CD14-positive monocyte (primary cell): ENCODE measurements around the gene MON2. TPM values are rescaled to one million over a fixed set of nuclear protein-coding genes. Genes with fewer than 3 reads are reported as not detected.

Experiments used
- DNase-seq, 3 donors: peaks; one replicate each; pipeline ENCODE4 v3.0.0-alpha.2; 2011 to 2022
- H2AFZ ChIP-seq: 2 replicates; pipeline ENCODE4 v1.6.0; 2012; ENCODE audit warnings: mild to moderate bottlenecking, low read depth, low read length, inconsistent platforms; ENCODE audit not compliant: insufficient read depth, poor library complexity, severe bottlenecking
- H3K27ac ChIP-seq, 2 donors: 1 replicate in 1 of 2; 2 replicates in 1 of 2; pipeline ENCODE4 v1.5.1; 2012 to 2013; ENCODE audit warnings: low read length in 2 of 2, control low read depth in 1 of 2, inconsistent platforms in 1 of 2, low read depth in 1 of 2, mild to moderate bottlenecking in 1 of 2
- H3K27me3 ChIP-seq, 2 donors: one replicate each; pipeline versions ENCODE4 v1.6.0 to v1.6.1; 2011 to 2013; ENCODE audit warnings: low read length in 2 of 2; ENCODE audit not compliant: control insufficient read depth in 2 of 2, insufficient read depth in 2 of 2
- H3K36me3 ChIP-seq, 2 donors: replicated peaks in 1 of 2; 1 replicate in 1 of 2; 2 replicates in 1 of 2; pipeline versions ENCODE4 v1.5.1 to v1.6.1; 2012 to 2013; ENCODE audit warnings: low read length in 2 of 2, control low read depth in 1 of 2, inconsistent platforms in 1 of 2, mild to moderate bottlenecking in 1 of 2; ENCODE audit not compliant: insufficient read depth in 2 of 2, control insufficient read depth in 1 of 2
- H3K4me1 ChIP-seq, 2 donors: 1 replicate in 1 of 2; 2 replicates in 1 of 2; pipeline versions ENCODE4 v1.5.1 to v1.6.1; 2012 to 2013; ENCODE audit warnings: low read length in 2 of 2, control low read depth in 1 of 2, inconsistent platforms in 1 of 2, mild to moderate bottlenecking in 1 of 2, moderate library complexity in 1 of 2; ENCODE audit not compliant: insufficient read depth in 2 of 2, control insufficient read depth in 1 of 2
- H3K4me2 ChIP-seq: replicated peaks from 2 replicates; pipeline ENCODE3; 2012; ENCODE audit warnings: low read length, moderate library complexity, mild to moderate bottlenecking; ENCODE audit not compliant: poor library complexity, severe bottlenecking; ENCODE audit errors: extremely low read depth
- H3K4me3 ChIP-seq, 3 experiments: fragments of 200-600 bp in 1 of 3; sonication (generic) in 1 of 3; replicated peaks in 1 of 3; 1 replicate in 2 of 3; 2 replicates in 1 of 3; pipeline ENCODE4 v1.5.1; 2011 to 2013; ENCODE audit warnings: low read length in 3 of 3, mild to moderate bottlenecking in 3 of 3, control low read depth in 2 of 3, low read depth in 2 of 3, inconsistent platforms in 1 of 3, moderate library complexity in 1 of 3
- H3K79me2 ChIP-seq: 2 replicates; pipeline ENCODE4 v1.6.0; 2012; ENCODE audit warnings: mild to moderate bottlenecking, control low read depth, inconsistent platforms, low read length, moderate library complexity; ENCODE audit not compliant: insufficient read depth
- H3K9ac ChIP-seq: 2 replicates; pipeline ENCODE4 v1.6.0; 2017; ENCODE audit warnings: low read length, mild to moderate bottlenecking; ENCODE audit not compliant: insufficient read depth, poor library complexity, severe bottlenecking
- H3K9me3 ChIP-seq, 2 donors: replicated peaks in 1 of 2; 1 replicate in 1 of 2; 2 replicates in 1 of 2; pipeline versions ENCODE4 v1.5.1 to v1.6.1; 2012 to 2013; ENCODE audit warnings: low read length in 2 of 2, control low read depth in 1 of 2; ENCODE audit not compliant: control insufficient read depth in 1 of 2, insufficient read depth in 1 of 2
- H4K20me1 ChIP-seq: 2 replicates; pipeline ENCODE4 v1.6.0; 2012; ENCODE audit warnings: mild to moderate bottlenecking, low read length, control low read depth, moderate library complexity; ENCODE audit not compliant: insufficient read depth
- H3K27ac Mint-ChIP-seq, 7 donors: one replicate each; pipeline ENCODE4 v1.8.0; 2020; ENCODE audit warnings: mild to moderate bottlenecking in 7 of 7, mixed read lengths in 7 of 7, moderate library complexity in 6 of 7, inconsistent platforms in 2 of 7
- H3K27me3 Mint-ChIP-seq, 3 donors: one replicate each; pipeline ENCODE4 v1.8.0; 2021 to 2022; ENCODE audit warnings: low read depth in 3 of 3, mild to moderate bottlenecking in 3 of 3, mixed read lengths in 3 of 3, moderate library complexity in 3 of 3, inconsistent platforms in 1 of 3
- H3K36me3 Mint-ChIP-seq, 2 donors: one replicate each; pipeline ENCODE4 v1.8.0; 2020; ENCODE audit warnings: mixed read lengths in 2 of 2, inconsistent platforms in 1 of 2, mild to moderate bottlenecking in 1 of 2
- H3K4me1 Mint-ChIP-seq: one replicate; pipeline ENCODE4 v1.8.0; 2020; ENCODE audit warnings: mild to moderate bottlenecking, mixed read lengths
- H3K4me3 Mint-ChIP-seq, 2 donors: one replicate each; pipeline ENCODE4 v1.8.0; 2020; ENCODE audit warnings: mild to moderate bottlenecking in 2 of 2, mixed read lengths in 2 of 2, moderate library complexity in 1 of 2
- H3K9me3 Mint-ChIP-seq, 7 donors: one replicate each; pipeline ENCODE4 v1.8.0; 2020 to 2022; ENCODE audit warnings: mixed read lengths in 7 of 7, mild to moderate bottlenecking in 6 of 7, moderate library complexity in 6 of 7, inconsistent platforms in 2 of 7
- WGBS: methylation state at CpG from one replicate; pipeline ENCODE4 v1.1.5; 2013; ENCODE audit warnings: missing lambda C conversion rate; ENCODE audit not compliant: insufficient coverage; 5-methylcytosine and 5-hydroxymethylcytosine counted together
- intact Hi-C, 2 donors: fragments of 100-400 bp; cut with micrococcal nuclease; formaldehyde crosslinking; loops; one replicate each; pipeline versions ENCODE4 v1.15.0 to v1.15.1; 2023
- polyA plus RNA-seq, 3 donors: library from polyadenylated mRNA; depleted of rRNA in 1 of 3; unstranded in 2 of 3; stranded (reverse) in 1 of 3; fragments of 300-500 nt in 2 of 3; fragments of >200 nt in 1 of 3; fragmentation: Illumina TruSeq in 2 of 3; gene quantifications; 1 replicate in 2 of 3; 2 replicates in 1 of 3; pipeline ENCODE4 v1.2.3, GENCODE V29; 2012 to 2021
- small RNA-seq: library from RNA; depleted of rRNA; stranded (forward); fragments of <200 nt; gene quantifications from one replicate; pipeline ENCODE3, GENCODE V24; 2012; ENCODE audit warnings: low read depth; ENCODE audit not compliant: insufficient read length
- TF ChIP-seq, protein P1 (sequence below): fragments of 200-600 bp; IDR thresholded peaks from one replicate; pipeline ENCODE4 v1.8.0; 2022; ENCODE audit warnings: antibody characterized with exemption, mild to moderate bottlenecking

Gene MON2
- polyA plus RNA-seq, 3 donors: 6.8 to 17.0 (median 9.6) TPM

DNA sequence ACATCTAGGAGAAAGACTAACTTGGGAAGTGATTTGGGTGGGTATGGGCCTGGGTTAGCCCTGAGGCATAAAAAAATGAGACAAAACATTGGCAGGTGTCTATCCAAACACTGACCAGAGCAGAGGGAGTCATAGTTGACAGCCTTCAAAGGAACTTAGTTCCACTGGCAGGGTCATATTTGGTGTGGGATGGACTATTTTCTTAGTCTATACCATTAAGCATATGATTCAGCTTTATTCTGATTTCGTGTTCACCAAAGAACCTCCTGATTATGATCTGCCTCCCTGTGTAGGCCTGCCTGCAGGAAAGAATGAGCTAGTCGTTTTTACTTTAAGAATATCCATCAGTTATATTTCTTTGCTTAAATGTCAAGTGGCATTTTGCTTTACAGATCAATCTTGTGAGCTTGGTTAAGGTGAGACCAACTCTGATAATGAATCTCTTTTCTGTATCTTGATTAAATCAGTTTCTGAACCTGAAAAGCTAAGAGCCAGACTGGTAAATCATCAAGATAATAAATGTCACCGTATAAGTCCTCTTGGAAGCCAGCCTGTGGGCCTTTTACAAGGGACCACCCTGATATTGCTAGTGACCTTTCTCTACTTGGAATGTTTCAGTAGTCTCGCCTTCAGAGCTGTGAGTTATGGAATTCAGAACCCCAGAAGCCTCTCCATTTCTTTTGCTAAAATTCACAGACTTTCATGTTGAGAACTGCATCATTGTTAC is 182.9 kb downstream of the MON2 start:
- Mint-ChIP-seq H3K36me3 (peaks cover 19 to 21% of the 10 kb centered on the region in 2 donors), H3K4me3 (no peak overlapping the region), H3K27me3 (peaks cover 0 to 1% (median 1%) of the 10 kb centered on the region in 3 donors), H3K4me1 (peaks cover 10% of the 10 kb centered on the region), H3K9me3 (peaks cover 0 to 2% (median 0%) of the 10 kb centered on the region in 7 donors), H3K27ac (no peak overlapping the region)
- no peaks in the 10 kb centered on the region for H3K36me3 ChIP-seq
- WGBS: 80% methylated on average over 1 of the region's 4 CpGs
- no peaks in the 10 kb centered on the region for H3K9me3 ChIP-seq
- H4K20me1 ChIP-seq: no peaks in the 10 kb centered on the region
- H3K9ac ChIP-seq: no peak overlapping the region
- no peaks in the 10 kb centered on the region for H3K79me2 ChIP-seq
- no peak overlapping the region for H3K4me3 ChIP-seq
- no peak overlapping the region for H3K4me2 ChIP-seq
- no peak overlapping the region for H2AFZ ChIP-seq
- intact Hi-C loops: no loop called here
- H3K27me3 ChIP-seq: no peaks in the 10 kb centered on the region
- no peaks in the 10 kb centered on the region for H3K4me1 ChIP-seq
- DNase-seq: no peak
- TF ChIP-seq, protein P1, sequence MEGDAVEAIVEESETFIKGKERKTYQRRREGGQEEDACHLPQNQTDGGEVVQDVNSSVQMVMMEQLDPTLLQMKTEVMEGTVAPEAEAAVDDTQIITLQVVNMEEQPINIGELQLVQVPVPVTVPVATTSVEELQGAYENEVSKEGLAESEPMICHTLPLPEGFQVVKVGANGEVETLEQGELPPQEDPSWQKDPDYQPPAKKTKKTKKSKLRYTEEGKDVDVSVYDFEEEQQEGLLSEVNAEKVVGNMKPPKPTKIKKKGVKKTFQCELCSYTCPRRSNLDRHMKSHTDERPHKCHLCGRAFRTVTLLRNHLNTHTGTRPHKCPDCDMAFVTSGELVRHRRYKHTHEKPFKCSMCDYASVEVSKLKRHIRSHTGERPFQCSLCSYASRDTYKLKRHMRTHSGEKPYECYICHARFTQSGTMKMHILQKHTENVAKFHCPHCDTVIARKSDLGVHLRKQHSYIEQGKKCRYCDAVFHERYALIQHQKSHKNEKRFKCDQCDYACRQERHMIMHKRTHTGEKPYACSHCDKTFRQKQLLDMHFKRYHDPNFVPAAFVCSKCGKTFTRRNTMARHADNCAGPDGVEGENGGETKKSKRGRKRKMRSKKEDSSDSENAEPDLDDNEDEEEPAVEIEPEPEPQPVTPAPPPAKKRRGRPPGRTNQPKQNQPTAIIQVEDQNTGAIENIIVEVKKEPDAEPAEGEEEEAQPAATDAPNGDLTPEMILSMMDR: no peak
- no peak overlapping the region for H3K27ac ChIP-seq

Small RNA genes lying within 50 kb of the gene (small RNA-seq; reads per million reads assigned to genes)
- gene MIRLET7I (224 reads per million, percentile 97 among the genes with 10 or more reads in this experiment), gene RNU6-399P (not detected)

Other genes starting within 250 kb of the MON2 start
- gene USP15, start 206.4 kb upstream of the MON2 start, polyA plus RNA-seq: 100 to 1,000 TPM; 146 to 449 (median 180) TPM